Thymus (tissue), 11 donors: ENCODE data around the gene HOOK1. TPM values are rescaled to one million over a fixed set of nuclear protein-coding genes. Genes with fewer than 3 reads are reported as not detected.
"Not testable (repeated sequence)": the region's sequence is repeated elsewhere in the genome, so short reads cannot be mapped to it uniquely, and the experiment has no call there.

Experiments
- DNase-seq, 9 donors: peaks; one replicate each; pipeline ENCODE4 v3.0.0-alpha.2; 2013; ENCODE audit warnings: low spot score in 9 of 9, low read depth in 6 of 9, missing footprints in 1 of 9
- H3K27ac ChIP-seq, 2 donors: one replicate each; pipeline ENCODE4 v1.5.1; 2013; ENCODE audit warnings: control low read depth in 1 of 2, low read depth in 1 of 2, low read length in 1 of 2, mild to moderate bottlenecking in 1 of 2, moderate library complexity in 1 of 2
- H3K27me3 ChIP-seq, 2 donors: one replicate each; pipeline ENCODE4 v1.5.1; 2013; ENCODE audit warnings: low read length in 1 of 2; ENCODE audit not compliant: control insufficient read depth in 2 of 2, insufficient read depth in 1 of 2
- H3K36me3 ChIP-seq, 2 donors: one replicate each; pipeline ENCODE4 v1.5.1; 2013; ENCODE audit warnings: low read length in 1 of 2, mild to moderate bottlenecking in 1 of 2, moderate library complexity in 1 of 2; ENCODE audit not compliant: control insufficient read depth in 2 of 2, insufficient read depth in 2 of 2
- H3K4me1 ChIP-seq, 2 donors: one replicate each; pipeline ENCODE4 v1.5.1; 2013; ENCODE audit warnings: low read length in 2 of 2; ENCODE audit not compliant: control insufficient read depth in 2 of 2, insufficient read depth in 2 of 2
- H3K4me3 ChIP-seq, 2 donors: one replicate each; pipeline ENCODE4 v1.5.1; 2013; ENCODE audit warnings: low read length in 2 of 2, control low read depth in 1 of 2, mild to moderate bottlenecking in 1 of 2
- H3K9me3 ChIP-seq, 2 donors: one replicate each; pipeline ENCODE4 v1.5.1; 2013; ENCODE audit warnings: low read length in 1 of 2, mild to moderate bottlenecking in 1 of 2; ENCODE audit not compliant: control insufficient read depth in 2 of 2, insufficient read depth in 1 of 2
- WGBS: extraction: QIAGEN DNeasy Blood & Tissue Kit; methylation state at CpG from one replicate; pipeline ENCODE4 v1.1.7; 2013; 5-methylcytosine and 5-hydroxymethylcytosine counted together
- polyA plus RNA-seq: library from polyadenylated mRNA; stranded (reverse); fragments of 200-250 nt; gene quantifications from one replicate; pipeline ENCODE4 v1.2.3, GENCODE V29; 2013
- total RNA-seq: library from RNA; stranded (reverse); fragments of 120-200 nt; gene quantifications from one replicate; pipeline ENCODE4 v1.2.4, GENCODE V29; 2013
- donor health status: healthy.

HOOK1 gene
- total and polyA plus RNA-seq, 2 donors, result 4.0 to 4.7 TPM

DNA sequence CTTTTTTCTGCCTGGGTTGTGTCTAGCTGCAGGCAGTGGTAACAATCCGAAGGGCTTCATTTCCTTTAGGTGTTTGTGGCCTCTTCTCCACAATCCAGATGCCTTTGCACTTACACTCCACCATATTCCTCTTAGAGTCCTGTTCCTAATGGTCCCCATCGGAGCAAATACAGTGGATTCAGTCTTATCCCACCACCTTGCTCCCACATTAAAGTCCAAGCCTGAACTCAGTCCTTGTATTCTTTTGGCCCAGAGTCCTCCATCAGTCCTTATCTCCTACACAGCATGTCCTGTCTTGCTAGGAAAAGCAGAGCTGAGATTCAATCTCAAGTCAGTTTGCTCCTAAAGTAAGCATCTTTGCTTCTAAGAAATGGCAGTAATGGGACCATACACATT, 103.0 kb downstream of the HOOK1 start:
- Histone ChIP-seq H3K36me3 (no peaks in the 10 kb centered on the region), H3K4me1 (no peaks in the 10 kb centered on the region), H3K4me3 (no peak overlapping the region), H3K27ac (no peak overlapping the region), H3K9me3 (no peaks in the 10 kb centered on the region), H3K27me3 (no peaks in the 10 kb centered on the region)
- DNase-seq, result no peak
- WGBS, result 96% methylated on average over 2 of the region's 2 CpGs

DNA sequence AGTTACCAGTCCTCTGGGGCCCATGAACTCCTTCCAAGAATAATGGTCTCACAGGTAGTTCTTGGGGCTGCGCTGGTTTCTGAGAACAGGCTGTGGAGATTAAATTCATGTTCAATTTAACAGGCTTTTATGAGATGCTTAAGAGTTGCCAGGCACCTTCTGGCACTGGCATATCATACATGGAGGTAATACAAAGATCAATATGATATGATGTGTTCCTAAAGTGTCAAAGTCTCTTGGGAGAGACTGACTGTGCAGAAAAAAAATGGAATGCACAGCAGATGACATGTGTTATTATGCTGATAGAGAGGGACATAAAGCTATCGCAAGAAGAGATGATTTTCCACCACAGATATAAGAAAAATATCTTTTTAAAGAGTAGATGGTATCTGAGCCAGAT, 105.0 kb downstream of the HOOK1 start:
- Histone ChIP-seq H3K9me3 (no peaks in the 10 kb centered on the region), H3K4me1 (no peaks in the 10 kb centered on the region), H3K36me3 (no peaks in the 10 kb centered on the region), H3K4me3 (no peak overlapping the region), H3K27me3 (no peaks in the 10 kb centered on the region), H3K27ac (no peak overlapping the region)
- WGBS, result 87% methylated on average over 2 of the region's 2 CpGs
- DNase-seq, result no peak

DNA sequence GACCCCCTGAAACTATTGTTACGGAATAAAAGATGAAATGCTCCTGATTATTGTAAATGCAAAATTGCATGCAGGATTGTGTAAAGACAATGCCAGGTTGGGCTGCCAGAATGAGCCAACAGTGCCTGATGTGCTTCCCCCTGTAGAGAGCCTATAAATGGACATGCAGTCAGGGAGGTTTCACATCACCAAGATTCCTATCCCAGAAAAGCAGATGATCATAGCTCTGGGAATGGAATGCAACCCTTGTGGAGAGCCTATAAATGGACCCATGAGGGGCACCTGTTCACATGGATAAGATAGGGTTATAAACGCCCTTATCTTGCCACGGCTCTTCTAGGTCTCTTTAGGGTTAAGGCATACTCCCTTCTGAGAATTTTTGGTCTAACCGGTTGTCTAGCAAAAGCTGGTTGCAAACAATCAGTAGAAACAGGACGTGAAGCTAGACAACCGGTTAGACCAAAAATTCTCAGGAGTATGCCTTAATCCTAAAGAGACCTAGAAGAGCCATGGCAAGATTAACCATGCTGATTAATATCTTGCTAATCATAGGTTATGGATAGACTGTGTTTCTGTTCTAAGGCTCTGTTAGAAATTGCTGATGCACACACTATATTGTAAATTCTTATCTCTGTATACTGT, 106.6 kb downstream of the HOOK1 start:
- H3K27me3 ChIP-seq, DNase-seq, H3K4me3 ChIP-seq, H3K27ac ChIP-seq, H3K36me3 ChIP-seq, H3K4me1 ChIP-seq, H3K9me3 ChIP-seq: not testable (repeated sequence)
- 96% methylated on average over 6 of the region's 6 CpGs for WGBS

DNA sequence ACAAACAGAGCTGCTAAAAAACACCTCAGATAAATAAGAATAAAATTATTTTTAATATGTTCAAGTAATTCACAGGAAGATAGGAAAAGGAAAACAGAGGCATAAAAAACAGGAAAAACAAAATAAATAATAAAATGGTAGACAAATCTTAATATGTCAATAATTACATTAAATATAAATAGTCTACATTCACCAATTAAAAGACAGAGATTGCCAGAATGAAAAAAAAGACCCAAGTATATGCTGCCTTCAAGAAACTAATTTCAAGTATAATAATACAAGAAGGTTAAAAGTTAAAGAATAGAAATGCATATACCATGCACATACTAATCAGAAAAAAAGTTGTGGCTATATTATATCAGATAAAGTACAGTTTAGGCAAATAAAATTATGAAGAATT, 109.9 kb downstream of the HOOK1 start:
- Histone ChIP-seq H3K4me1 (no peaks in the 10 kb centered on the region), H3K36me3 (no peaks in the 10 kb centered on the region), H3K27me3 (peaks cover 5 to 22% of the 10 kb centered on the region in 2 donors), H3K9me3 (no peaks in the 10 kb centered on the region), H3K4me3 (no peak overlapping the region), H3K27ac (no peak overlapping the region)
- no peak for DNase-seq

Other genes with a start within 250 kb of the HOOK1 start
- 1.1 TPM for gene CYP2J2, start 111.8 kb downstream of the HOOK1 start, total RNA-seq
- 2.8 TPM for gene CYP2J2, start 111.8 kb downstream of the HOOK1 start, polyA plus RNA-seq